ENCODE results near the gene NRG3. TPM values are rescaled to one million over a fixed set of nuclear protein-coding genes. Genes with fewer than 3 reads are reported as not detected.

NRG3 gene
- total RNA-seq, 1 donor from 2014 or later: not detected

DNA sequence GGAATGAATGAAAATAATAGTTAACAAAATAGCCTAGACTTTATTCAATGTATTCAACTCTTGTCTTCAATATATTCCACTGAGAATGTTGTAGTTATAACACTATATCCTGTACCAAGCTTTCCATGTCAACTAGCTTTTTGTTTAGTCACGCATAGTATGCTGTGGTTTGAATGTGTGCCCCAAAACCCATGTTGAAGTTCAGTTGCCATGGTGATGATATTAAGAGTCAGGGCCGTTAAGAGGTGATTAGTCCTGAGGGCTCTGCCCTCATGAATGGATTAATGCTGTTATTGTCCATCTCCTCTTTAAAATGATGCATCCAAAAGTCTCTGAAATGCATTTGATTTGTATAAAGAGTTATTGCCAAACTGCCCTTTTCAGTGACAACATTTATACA is 887.6 kb downstream of the NRG3 start:
- TF ChIP-seq, protein P1, sequence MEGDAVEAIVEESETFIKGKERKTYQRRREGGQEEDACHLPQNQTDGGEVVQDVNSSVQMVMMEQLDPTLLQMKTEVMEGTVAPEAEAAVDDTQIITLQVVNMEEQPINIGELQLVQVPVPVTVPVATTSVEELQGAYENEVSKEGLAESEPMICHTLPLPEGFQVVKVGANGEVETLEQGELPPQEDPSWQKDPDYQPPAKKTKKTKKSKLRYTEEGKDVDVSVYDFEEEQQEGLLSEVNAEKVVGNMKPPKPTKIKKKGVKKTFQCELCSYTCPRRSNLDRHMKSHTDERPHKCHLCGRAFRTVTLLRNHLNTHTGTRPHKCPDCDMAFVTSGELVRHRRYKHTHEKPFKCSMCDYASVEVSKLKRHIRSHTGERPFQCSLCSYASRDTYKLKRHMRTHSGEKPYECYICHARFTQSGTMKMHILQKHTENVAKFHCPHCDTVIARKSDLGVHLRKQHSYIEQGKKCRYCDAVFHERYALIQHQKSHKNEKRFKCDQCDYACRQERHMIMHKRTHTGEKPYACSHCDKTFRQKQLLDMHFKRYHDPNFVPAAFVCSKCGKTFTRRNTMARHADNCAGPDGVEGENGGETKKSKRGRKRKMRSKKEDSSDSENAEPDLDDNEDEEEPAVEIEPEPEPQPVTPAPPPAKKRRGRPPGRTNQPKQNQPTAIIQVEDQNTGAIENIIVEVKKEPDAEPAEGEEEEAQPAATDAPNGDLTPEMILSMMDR (IDR thresholded peaks at IDR 0.05): no peak
- H3K27ac Mint-ChIP-seq (ENCODE audit: unreplicated experiment): no peak overlapping the region
- no peaks in the 10 kb centered on the region for H3K36me3 Mint-ChIP-seq (ENCODE audit: low read depth)
- peaks cover 3% of the 10 kb centered on the region for H3K9me3 Mint-ChIP-seq (ENCODE audit: low read depth)
- H3K4me3 Mint-ChIP-seq (ENCODE audit: unreplicated experiment): no peak overlapping the region
- no peaks in the 10 kb centered on the region for H3K4me1 Mint-ChIP-seq (ENCODE audit: low read depth)
- H3K27me3 Mint-ChIP-seq (ENCODE audit: low read depth): no peaks in the 10 kb centered on the region
- no peak for DNase-seq (ENCODE audit: low spot score)

DNA sequence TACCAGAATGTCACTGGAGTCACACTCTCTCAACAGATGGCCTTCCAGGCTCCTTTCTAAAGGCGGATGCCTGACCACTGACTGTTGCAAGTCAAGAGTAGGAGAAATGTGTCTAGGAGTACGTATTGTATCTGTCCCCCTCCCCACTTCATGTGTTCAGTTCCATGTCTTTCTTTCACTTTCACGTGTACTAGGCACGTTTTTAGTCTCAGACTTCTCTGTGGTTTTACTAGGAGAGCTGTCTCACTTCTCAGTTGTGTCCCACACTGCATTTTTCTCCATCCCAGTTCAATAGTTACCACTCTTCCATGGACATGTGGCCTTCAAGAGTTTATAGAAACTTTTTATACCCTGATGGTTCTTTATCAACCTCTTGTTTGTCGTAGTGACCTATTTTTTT is 893.0 kb downstream of the NRG3 start:
- Mint-ChIP-seq H3K36me3 (ENCODE audit: low read depth) (no peaks in the 10 kb centered on the region), H3K4me1 (ENCODE audit: low read depth) (no peaks in the 10 kb centered on the region), H3K27ac (ENCODE audit: unreplicated experiment) (no peak overlapping the region), H3K4me3 (ENCODE audit: unreplicated experiment) (no peak overlapping the region), H3K9me3 (ENCODE audit: low read depth) (peaks cover 3% of the 10 kb centered on the region), H3K27me3 (ENCODE audit: low read depth) (no peaks in the 10 kb centered on the region)
- TF ChIP-seq, protein P1 (IDR thresholded peaks at IDR 0.05): no peak
- DNase-seq (ENCODE audit: low spot score): no peak

DNA sequence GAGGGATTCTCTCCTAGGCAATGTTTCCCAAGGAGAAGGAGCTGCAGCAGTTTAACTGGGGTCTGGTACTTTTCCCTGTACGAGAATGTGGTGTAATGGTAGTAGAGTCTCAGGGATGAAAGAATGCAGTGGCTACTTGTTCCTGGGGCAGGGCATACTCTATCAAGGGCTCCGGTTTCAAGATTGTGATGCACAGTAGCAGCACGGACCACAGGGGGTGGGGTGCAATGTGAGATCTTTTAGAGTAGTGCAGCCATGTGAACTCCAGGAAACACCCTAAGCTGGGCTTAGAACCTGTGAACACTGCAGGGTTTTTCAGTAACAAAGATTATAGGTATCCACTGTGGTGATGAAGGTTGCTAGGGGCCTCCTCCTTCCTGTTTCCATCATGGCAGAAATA is 903.9 kb downstream of the NRG3 start:
- no peaks in the 10 kb centered on the region for H3K27me3 Mint-ChIP-seq (ENCODE audit: low read depth)
- H3K4me3 Mint-ChIP-seq (ENCODE audit: unreplicated experiment): no peak overlapping the region
- H3K4me1 Mint-ChIP-seq (ENCODE audit: low read depth): no peaks in the 10 kb centered on the region
- peaks cover 35% of the 10 kb centered on the region for H3K9me3 Mint-ChIP-seq (ENCODE audit: low read depth)
- TF ChIP-seq, protein P1 (IDR thresholded peaks at IDR 0.05): no peak
- DNase-seq (ENCODE audit: low spot score): no peak
- H3K36me3 Mint-ChIP-seq (ENCODE audit: low read depth): no peaks in the 10 kb centered on the region
- no peak overlapping the region for H3K27ac Mint-ChIP-seq (ENCODE audit: unreplicated experiment)

DNA sequence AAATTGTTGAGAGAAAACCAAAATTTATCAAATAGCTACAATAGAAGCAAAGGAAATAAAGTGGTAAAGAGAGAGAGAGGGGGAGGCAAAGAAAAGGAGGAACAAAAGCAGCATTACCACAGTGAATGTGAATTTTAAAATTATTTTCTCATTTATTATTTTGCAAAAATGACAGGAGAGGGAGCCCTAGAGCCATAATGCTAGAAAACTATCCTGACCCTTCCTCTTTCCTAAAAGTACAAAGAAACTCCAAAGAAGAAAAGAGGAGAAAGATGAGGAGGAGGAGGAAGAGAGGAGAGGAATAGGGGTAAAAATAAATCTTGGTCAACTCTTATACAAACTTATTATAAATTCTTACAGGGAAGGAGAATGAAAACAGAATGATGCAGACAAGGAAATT is 921.5 kb downstream of the NRG3 start:
- no peaks in the 10 kb centered on the region for H3K9me3 Mint-ChIP-seq (ENCODE audit: low read depth)
- no peak overlapping the region for H3K4me3 Mint-ChIP-seq (ENCODE audit: unreplicated experiment)
- no peak for DNase-seq (ENCODE audit: low spot score)
- TF ChIP-seq, protein P1 (IDR thresholded peaks at IDR 0.05): peak; percentile 83
- peaks cover 4% of the 10 kb centered on the region for H3K4me1 Mint-ChIP-seq (ENCODE audit: low read depth)
- H3K36me3 Mint-ChIP-seq (ENCODE audit: low read depth): no peaks in the 10 kb centered on the region
- peaks cover 4% of the 10 kb centered on the region for H3K27me3 Mint-ChIP-seq (ENCODE audit: low read depth)
- no peak overlapping the region for H3K27ac Mint-ChIP-seq (ENCODE audit: unreplicated experiment)

DNA sequence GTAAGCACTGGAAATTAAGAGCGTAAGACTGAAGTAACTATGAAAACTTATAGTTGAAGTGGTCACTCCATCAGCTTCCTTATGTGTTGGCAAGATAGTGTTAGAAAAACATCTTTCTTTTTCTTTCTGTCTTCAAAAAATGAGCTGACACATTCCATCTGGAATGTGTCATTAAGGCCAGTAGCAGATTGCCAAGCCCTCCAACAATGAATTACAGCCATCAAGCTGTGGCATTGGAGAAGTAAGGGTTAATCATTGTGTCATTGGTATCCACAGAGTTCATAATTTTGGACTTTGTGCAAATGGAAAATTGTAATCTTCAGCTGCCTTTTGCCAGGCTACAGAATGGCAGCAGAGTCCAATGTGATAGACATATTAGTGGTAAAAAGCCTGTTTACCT is 926.3 kb downstream of the NRG3 start:
- no peak for DNase-seq (ENCODE audit: low spot score)
- H3K27me3 Mint-ChIP-seq (ENCODE audit: low read depth): no peaks in the 10 kb centered on the region
- H3K4me3 Mint-ChIP-seq (ENCODE audit: unreplicated experiment): no peak overlapping the region
- peaks cover 4% of the 10 kb centered on the region for H3K4me1 Mint-ChIP-seq (ENCODE audit: low read depth)
- no peak overlapping the region for H3K27ac Mint-ChIP-seq (ENCODE audit: unreplicated experiment)
- TF ChIP-seq, protein P1 (IDR thresholded peaks at IDR 0.05): no peak
- no peaks in the 10 kb centered on the region for H3K36me3 Mint-ChIP-seq (ENCODE audit: low read depth)
- no peaks in the 10 kb centered on the region for H3K9me3 Mint-ChIP-seq (ENCODE audit: low read depth)
